ENCODE measurements around the gene IGF1R.

IGF1R gene

GRCh38 chr15:98796685-98797357 lies 148.5 kb downstream of the IGF1R start:
- no peak for DNase-seq (ENCODE audit: low spot score)

- no peak for DNase-seq (ENCODE audit: low spot score)
These were observed 150.1 kb downstream of the IGF1R start for GRCh38 chr15:98798375-98798893.

- no peak for DNase-seq (ENCODE audit: low spot score)
These were observed 151.4 kb downstream of the IGF1R start for GRCh38 chr15:98799461-98800390.

DNA sequence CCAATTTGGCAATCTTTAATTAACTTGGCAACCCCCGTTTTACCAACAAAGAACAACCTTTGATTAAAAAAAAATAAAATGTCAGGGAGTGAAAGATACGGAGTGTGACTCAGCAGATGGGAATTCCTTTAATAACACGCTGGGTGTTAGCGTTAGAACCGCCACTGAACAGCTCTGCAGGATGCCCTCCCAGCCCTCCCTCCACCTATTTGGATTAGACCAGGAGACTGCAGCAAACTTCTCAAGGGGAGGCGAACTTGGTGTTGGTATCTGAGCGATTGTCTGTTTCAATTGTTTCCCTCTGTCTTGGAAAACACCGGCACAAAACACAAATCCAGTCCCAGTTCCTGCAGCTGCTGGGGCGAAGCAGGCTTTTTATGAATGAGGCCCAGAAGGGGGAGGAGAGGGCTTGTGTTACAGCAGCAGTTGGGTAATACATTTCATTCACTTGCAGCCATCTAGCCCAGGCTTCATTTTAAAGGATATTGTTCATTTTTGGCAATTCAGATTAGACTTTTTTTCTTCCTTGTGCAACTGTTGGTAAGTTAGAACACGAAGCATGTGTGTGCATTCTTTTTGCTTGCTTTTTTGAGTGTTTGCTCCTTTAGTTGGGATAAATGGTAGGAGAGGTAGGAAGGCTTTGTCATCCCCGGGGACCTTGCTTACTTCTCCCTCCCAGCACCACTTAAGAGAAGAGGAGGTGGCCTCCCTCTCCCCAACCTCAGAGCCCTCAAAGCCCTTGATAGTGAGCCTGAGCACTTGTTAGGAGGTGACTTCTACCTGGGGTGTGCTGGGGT lies 152.3 kb downstream of the IGF1R start:
- peak; percentile 48 for DNase-seq (ENCODE audit: low spot score)

DNA sequence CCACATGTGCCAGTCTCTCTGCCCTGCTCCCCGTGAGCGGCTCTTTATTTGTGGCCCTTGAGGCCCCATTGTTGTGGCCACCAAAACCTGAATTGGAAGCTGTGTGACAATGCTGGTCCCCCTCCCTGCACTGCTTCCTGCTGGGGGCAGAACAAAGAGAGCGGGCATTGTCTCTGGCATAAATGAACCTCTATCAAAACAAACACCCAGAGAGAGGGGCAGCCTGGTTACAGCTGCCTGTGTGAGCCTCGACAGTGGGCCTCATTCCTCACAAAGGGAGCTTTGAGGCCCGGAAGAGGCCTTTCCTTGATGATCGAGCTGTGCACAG lies 152.9 kb downstream of the IGF1R start:
- DNase-seq (ENCODE audit: low spot score): no peak

DNA sequence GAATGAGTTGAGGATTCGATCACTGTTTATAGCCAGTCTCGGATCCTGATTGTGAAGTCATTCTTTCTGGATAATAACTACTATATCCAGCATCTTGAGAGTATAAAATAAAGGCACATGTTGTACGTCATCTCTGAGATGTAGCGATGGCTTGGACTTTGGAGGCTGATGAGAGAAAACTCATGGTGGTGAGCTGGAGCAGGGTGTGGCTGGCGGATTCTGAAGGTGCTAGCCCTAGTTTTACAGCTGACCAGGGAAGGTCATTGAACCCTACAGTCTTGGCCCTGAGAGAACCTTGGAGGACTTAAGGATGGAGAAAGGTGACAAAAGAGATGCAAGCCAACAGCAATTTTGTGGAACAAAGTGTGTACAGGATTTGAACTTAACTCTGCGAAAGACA lies 153.8 kb downstream of the IGF1R start:
- no peak for DNase-seq (ENCODE audit: low spot score)

DNA sequence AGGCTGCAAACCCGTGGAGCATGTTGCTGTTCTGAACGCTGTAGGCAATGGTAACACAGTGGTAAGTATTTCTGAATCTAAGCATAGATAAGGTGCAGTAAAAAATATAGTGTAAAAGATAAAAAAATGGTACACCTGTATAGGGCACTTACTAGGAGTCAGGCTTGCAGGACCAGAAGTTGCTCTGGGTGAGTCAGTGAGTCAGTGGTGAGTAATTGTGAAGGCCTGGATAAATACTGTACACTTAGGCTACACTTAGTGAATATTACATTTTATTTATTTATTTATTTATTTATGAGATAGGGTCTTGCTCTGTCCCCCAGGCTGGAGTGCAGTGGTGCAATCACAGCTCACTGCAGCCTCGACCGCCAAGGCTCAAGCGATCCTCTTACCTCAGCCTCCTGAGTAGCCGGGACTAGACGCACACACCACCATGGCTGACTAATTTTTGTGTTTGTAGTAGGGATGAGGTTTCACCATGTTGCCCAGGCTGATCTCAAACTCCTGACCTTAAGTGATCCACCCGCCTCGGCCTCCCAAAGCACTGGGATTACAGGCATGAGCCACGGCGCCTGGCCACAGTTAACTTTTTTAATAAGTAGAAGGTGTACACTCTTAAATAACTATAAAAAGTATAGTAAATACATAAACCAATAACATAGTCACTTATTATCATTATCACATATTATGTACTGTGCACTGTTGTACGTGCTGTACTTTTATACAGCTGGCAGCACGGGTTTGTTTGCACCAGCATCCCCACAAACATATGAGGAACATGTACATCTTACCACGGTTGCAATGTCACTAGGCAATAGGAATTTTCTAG lies 155.1 kb downstream of the IGF1R start:
- no peak for DNase-seq (ENCODE audit: low spot score)

DNA sequence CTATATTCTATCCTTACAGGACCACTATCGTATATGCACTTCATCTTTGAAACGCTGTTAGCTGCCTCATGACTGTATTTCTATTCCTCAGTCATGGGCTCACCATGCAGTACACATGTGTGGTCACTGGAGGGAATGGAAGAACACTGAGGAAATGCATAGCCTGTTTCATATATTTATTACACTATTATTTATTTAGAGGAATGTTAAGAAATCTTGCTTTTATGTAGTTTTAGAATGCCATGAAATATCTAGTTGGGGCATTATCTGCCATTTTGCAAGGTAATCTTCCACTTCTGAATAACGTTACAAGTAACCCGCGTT lies 155.7 kb downstream of the IGF1R start:
- DNase-seq (ENCODE audit: low spot score): no peak

DNA sequence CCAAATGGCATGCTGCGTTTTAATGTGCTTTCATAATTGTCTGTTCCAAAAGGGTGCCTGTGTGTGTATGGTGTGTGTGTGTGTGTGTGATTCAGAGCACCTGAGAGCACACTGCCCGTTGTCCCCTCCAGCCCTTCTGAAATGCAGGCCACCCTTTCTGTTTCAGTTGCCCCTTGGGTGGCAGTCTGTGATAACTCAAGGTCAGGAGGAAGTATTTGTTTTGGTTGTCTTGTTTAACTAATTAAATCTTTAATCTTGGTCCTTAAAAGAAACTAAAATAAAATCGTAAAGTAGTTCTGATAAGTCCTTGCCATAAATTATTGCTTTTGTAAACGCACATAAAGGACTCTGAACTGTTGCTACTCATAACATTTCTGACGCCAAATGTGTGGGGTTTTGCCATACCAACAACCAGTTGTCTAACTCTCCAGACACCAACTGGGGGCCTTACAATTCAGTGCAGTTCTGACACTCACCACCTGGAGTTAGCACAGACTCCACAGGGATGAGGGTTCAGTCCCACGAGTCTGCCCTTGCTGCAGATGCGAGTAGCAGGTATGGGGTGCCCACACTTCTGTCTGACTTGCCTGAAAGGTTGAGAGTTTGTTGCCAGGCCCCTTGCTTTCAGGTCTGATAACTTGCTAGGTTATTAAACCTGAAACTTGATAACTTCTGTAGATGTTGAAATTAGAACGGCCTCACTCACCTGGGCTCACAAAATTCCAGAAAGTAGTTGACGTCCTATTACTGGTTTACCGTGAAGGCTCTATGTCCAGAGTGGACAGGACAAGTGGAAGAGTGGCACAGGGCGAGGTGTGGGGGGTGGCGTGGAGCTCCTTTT lies 157.3 kb downstream of the IGF1R start:
- DNase-seq (ENCODE audit: low spot score): no peak

DNA sequence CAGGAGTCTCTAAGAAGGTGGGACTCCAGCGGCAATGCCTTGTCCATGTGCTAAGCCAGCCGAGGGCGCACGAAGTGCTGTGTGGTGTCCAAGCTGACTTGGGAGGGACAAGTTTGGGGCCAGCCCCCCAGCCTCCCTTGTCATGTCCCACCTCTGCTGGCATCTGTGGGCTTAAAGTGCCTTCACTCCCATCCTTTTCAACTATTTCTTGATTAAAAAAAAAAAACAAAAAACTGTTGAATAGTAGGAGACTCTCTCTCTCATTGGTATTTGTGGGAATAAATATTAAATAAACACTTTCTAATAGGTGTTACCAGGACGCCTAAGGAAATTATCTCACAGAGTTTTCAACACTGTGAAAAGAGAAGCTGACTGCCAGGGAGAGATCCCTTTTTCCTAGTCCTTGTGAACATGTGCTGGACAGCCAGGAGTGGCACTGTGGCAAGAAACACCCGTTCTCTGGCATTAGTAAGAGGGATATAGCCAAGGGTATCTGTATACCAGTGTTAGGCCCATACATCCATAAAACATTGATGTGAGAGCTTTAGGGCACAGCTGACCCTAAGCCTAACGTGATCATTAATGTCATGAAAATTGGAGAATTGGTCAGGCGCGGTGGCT lies 158.0 kb downstream of the IGF1R start:
- DNase-seq (ENCODE audit: low spot score): no peak

- no peak for DNase-seq (ENCODE audit: low spot score)
These were observed 158.9 kb downstream of the IGF1R start for GRCh38 chr15:98807262-98807661.

GRCh38 chr15:98809273-98809672 lies 160.9 kb downstream of the IGF1R start:
- peak; percentile 87 for DNase-seq (ENCODE audit: low spot score)

DNA sequence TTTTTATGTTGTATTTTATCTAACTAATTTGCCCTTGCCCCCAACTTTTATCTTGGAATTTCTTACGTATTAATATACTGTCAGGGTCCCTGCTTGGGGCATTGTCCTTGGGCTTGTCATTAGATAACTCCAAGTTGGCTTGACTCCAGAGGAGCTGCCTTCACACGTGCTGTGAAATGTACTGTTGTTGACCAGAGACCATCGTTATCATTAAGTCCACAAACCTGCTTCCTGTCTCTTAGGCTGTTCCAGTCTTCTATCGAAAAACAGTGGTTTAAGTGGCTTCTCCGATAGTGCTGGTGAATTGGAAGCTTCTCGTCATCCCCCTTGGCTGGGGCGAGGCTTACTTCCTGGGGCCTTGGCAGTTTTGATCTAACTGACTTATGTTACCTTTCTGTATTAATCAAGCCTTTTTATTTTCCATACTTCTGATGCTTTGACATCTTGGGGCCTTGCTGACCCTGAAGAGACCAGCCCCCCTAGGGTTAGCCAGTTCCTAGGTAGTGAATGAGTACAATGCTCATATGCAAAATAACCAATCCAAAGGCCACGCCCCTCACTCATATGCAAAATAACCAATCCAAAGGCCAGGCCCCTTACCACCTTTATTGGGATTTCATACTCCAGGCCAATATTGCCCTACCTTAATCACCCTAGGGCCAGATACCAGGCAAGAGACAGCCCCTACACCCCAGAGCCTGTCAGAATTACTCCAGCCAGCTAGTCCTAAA lies 164.5 kb downstream of the IGF1R start:
- DNase-seq (ENCODE audit: low spot score): no peak

DNA sequence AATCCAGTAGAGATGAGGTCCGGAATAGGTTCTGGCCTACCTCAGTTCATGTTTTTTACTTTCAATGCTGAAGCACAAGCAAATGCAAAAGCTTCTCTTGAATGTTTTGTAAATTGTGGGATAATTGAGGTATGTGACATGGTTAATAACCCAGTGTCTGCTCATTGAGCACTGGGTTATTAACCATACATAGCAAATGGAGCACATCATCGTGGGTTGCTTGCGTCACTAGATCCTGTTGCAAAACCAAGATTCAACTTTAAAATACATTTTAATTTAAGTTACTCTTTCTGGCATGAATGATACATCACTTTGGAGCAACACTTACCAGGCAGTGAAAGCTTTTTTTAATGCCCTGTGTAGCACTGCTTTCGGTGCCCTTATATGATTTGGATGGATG lies 165.6 kb downstream of the IGF1R start:
- no peak for DNase-seq (ENCODE audit: low spot score)

GRCh38 chr15:98815207-98815606 lies 166.9 kb downstream of the IGF1R start:
- no peak for DNase-seq (ENCODE audit: low spot score)

GRCh38 chr15:98817745-98818144 lies 169.4 kb downstream of the IGF1R start:
- DNase-seq (ENCODE audit: low spot score): no peak

DNA sequence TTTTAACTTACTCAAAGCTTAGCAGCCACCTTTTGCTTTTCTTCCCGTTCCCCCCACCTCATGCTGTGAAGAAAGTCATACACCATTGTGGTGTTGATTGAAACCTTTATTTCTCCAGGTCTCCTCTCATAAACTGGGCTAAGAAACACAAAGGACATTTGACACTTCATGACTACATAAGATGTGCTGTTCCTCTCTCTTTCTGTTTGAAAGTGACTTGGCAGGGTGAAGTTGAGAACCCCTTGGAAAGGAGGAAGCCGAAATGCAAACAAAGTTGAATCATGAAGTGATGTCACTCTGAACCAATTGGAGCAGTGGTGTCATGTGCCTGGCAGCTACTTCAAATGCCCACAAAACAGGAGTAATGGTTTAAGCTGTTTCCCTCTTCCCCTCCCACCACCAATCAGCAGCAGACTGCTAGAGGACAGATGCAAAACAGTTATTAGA lies 174.7 kb downstream of the IGF1R start:
- DNase-seq (ENCODE audit: low spot score): no peak

DNA sequence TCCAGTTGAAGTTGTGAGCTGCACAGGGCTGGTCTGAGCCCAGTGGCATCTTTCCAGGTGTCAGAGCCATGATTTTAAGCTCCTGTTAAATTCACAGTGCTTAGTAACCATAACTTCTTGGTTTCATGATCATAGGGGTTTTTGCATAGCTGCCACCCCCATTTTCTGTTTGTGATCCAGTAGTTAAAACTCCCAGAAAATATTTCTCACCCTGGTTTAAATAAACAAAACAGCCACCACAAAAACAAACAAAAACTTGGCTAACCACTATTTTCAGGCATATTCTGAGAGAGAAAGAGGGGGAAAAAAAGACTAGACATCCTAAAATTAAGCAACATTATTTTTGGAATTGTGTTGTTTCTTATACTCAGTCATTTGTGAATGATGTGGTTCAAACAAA lies 175.3 kb downstream of the IGF1R start:
- no peak for DNase-seq (ENCODE audit: low spot score)

- no peak for DNase-seq (ENCODE audit: low spot score)
These were observed 176.3 kb downstream of the IGF1R start for GRCh38 chr15:98824595-98824994.

GRCh38 chr15:98826658-98827057 lies 178.3 kb downstream of the IGF1R start:
- DNase-seq (ENCODE audit: low spot score): no peak
